GM21360 (cell line): ENCODE measurements around the gene KLHL41.
A peak's percentile ranks its signal among the peaks of the same experiment; 100 is the strongest.

Source experiments
- ATAC-seq: cut with Tn5 transposase; IDR thresholded peaks from one replicate; pipeline ENCODE4 v1.9.1; 2021; ENCODE audit warnings: mild to moderate bottlenecking, moderate library complexity; ENCODE audit not compliant: unreplicated experiment

Gene KLHL41

GRCh38 chr2:169509298-169509885, at the start of gene KLHL41:
Gene KLHL41 (plus strand): TSS chr2:169509702. CDS start chr2:169509779, 77 bp downstream.
- ATAC-seq: no peak

DNA sequence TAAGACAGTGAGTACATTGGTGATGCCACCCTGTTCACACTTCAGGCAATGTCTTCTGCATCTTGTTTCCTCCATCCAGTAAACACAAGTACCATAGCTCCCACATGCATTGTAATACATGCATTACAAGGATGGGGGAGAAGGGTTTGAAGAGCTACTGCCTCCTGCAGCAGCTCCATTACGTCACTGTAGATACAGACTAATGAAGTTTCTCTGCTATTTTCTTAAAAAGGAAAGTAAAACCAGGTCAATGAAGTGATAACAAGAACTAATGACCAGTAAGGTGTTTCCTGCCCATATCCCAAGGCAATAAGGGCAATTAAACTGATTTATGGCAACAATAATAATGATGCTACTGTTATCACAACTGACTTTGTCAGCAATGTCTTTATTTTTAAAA, 48.4 kb upstream of the KLHL41 start:
- ATAC-seq: no peak

- ATAC-seq: no peak
These were observed 46.4 kb upstream of the KLHL41 start for GRCh38 chr2:169462896-169463695.

GRCh38 chr2:169464466-169464865, 45.0 kb upstream of the KLHL41 start:
- no peak for ATAC-seq

DNA sequence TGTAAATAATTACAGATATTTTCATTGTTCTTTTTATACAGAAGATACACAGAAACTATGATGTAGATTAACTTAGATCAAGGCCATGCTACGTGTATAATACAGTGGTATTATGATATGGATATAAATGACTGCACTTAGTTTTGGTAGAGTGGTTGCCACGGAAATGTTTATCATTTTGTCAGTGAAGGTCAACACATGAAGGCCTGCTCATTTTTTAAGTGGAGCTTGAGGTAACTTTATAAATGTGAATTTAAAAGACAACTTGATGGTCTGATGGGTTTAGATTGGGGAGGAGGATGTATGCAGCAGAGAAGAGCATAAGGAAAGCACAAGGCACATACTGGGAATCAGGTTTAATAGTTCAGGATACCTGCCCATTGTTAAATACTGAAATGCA, 44.6 kb upstream of the KLHL41 start:
- no peak for ATAC-seq

- ATAC-seq: no peak
These were observed 40.7 kb upstream of the KLHL41 start for GRCh38 chr2:169468841-169469240.

DNA sequence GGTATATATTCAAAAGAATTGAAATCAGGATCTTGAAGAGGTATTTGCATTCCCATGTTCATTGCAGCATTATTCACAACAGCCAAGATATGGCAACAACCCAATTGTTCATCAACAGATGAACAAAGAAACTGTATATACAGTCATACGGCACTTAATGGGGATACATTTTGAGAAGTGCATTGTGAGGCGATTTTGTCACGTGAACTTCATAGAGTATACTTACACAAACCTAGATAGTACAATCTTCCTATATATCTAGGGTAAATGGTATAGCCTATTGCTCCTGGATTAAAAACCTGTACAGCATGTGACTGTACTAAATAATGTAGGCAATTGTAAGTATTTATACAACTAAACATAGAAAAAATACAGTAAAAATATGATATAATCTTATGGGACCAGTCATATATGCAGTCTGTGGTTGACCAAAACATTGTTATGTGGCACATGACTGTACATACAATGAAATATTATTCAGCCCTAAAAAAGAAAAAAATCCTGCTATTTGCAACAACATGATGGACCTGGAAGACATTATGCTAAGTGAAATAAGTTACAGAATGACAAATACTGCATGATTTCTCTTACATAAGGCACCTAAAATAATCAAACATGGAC, 39.4 kb upstream of the KLHL41 start:
- ATAC-seq: no peak

DNA sequence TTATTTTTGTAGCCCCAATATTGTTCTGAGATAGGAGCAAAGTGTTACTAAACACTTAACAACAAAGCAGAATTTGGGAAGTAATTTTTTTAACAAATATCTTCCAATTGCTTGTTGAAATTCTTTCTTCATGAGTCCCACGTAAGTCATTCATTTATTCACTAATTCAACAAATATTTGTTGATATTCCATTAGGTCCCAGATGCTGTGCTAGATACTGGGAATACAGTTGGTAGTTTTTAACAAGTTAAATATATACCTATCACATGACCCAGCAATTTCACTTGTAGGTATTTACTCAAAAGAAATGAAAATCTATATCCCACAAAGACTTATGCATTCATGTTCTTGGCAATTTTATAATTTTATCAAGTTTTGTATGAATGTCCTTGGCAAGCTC, 37.3 kb upstream of the KLHL41 start:
- ATAC-seq: no peak

- no peak for ATAC-seq
These were observed 33.0 kb upstream of the KLHL41 start for GRCh38 chr2:169476459-169476858.

- ATAC-seq: no peak
These were observed 31.2 kb upstream of the KLHL41 start for GRCh38 chr2:169478339-169478738.

DNA sequence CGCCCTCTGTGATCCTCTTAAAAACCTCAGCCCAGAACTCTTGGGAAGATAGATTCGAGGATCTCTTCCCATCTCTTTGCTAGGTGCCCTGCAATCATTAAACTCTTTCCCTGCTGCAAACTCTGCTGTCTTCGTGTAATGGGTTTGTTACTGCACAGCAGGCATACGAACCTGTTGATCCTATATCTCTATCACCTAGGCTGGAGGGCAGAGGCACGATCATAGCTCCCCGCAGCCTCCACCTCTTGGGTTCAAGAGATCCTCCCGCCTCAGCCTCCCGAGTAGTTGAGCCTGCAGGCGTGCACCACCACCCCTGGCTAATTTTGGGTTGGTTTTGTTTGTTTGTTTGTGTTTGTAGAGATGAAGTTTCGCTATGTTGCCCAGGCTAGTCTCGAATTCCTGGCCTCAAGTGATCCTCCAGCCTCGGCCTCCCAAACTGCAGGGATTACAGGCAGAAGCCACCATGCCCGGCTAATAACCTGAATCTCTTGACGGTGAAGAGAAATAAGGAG, 30.7 kb upstream of the KLHL41 start:
- no peak for ATAC-seq

- peak; percentile 95 for ATAC-seq
These were observed 30.0 kb upstream of the KLHL41 start, which contains the start of gene BBS5 for GRCh38 chr2:169479257-169480078. Gene BBS5 (plus strand): TSS chr2:169479494. CDS start chr2:169479554, 60 bp downstream.

GRCh38 chr2:169480079-169480465, 29.4 kb upstream of the KLHL41 start:
- ATAC-seq: no peak

DNA sequence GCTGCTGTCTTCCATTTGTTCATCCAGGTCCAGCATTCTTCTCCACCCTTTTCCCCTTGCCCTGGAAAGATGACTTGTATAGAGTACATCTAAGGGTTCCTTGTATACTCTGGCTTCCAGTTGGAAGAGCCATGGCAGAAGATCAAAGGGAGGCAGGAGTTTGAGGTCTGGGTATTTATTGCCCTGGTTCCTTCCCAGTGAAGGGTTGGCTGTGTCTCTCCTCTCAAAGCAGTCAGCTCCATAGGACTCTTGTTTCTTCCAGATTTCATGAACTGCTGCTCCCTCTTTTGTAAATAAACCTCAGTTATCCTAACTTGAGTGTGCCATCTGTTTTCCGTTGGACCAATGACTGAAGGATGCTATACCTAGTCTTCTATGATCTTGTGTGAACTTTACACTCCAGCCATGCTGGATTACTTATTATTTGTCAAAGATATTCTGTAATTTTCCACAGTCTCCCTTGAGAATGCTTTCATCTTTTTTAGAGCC, 23.8 kb upstream of the KLHL41 start:
- no peak for ATAC-seq

GRCh38 chr2:169486487-169486886, 23.0 kb upstream of the KLHL41 start:
- ATAC-seq: no peak

DNA sequence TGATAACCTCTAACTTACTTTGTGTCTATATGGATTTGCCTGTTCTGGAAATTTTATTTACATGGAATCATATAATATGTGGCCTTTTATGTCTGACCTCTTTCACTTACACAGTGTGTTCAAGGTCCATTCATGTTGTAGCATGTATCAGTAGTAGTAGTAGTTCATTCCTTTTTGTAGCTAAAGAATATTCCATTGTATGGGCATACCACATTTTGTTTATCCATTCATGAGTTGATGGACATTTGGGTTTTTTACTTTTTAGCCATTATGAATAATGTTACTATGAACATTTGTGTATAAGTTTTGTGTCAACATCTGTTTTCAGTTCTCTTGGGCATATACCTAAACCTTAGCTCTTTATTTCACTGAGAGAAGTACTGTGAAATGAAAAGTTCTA, 18.7 kb upstream of the KLHL41 start:
- no peak for ATAC-seq

GRCh38 chr2:169491378-169491777, 18.1 kb upstream of the KLHL41 start:
- no peak for ATAC-seq

- no peak for ATAC-seq
These were observed 16.1 kb upstream of the KLHL41 start for GRCh38 chr2:169493360-169493759.

- ATAC-seq: no peak
These were observed 14.1 kb upstream of the KLHL41 start for GRCh38 chr2:169495310-169495928.

- no peak for ATAC-seq
These were observed 4.9 kb upstream of the KLHL41 start for GRCh38 chr2:169504651-169505050.
